Activated CD8-positive, alpha-beta T cell treated with anti-CD3 and anti-CD28 coated beads for 36 hours (primary cell): ENCODE data around the gene MLYCD. TPM values are rescaled to one million over a fixed set of nuclear protein-coding genes. Genes with fewer than 3 reads are reported as not detected.
A peak's percentile ranks its signal among the peaks of the same experiment; 100 is the strongest.

Source experiments
- ATAC-seq: fragments of 200-7000 bp; cut with Tn5 transposase; one replicate; pipeline ENCODE4 v1.10.0; 2021; ENCODE audit warnings: mild to moderate bottlenecking, moderate library complexity
- CTCF ChIA-PET: fragments of 350-600 bp; sonication (Branson Sonifier 250); formaldehyde crosslinking; loops from one replicate; lab custom pipeline; 2021; ENCODE audit warnings: antibody characterized with exemption; lab: Charles Lee
- POLR2A ChIA-PET: fragments of 350-600 bp; sonication (Branson Sonifier 250); formaldehyde crosslinking; loops from one replicate; lab custom pipeline; 2021; ENCODE audit warnings: antibody characterized with exemption; lab: Charles Lee
- DNase-seq: peaks from one replicate; pipeline ENCODE4 v3.0.0-alpha.2; 2020
- H3K27ac Mint-ChIP-seq: one replicate; pipeline ENCODE4 v1.8.0; 2021; ENCODE audit warnings: mild to moderate bottlenecking, mixed read lengths
- H3K27me3 Mint-ChIP-seq: one replicate; pipeline ENCODE4 v1.8.0; 2021; ENCODE audit warnings: mixed read lengths
- H3K36me3 Mint-ChIP-seq: one replicate; pipeline ENCODE4 v1.8.0; 2021; ENCODE audit warnings: low read depth, mixed read lengths
- H3K4me1 Mint-ChIP-seq: one replicate; pipeline ENCODE4 v1.8.0; 2021; ENCODE audit warnings: low read depth, mixed read lengths
- H3K4me3 Mint-ChIP-seq: one replicate; pipeline ENCODE4 v1.8.0; 2021; ENCODE audit warnings: mild to moderate bottlenecking, moderate library complexity, mixed read lengths
- H3K9me3 Mint-ChIP-seq: one replicate; pipeline ENCODE4 v1.8.0; 2021; ENCODE audit warnings: mixed read lengths
- intact Hi-C: fragments of 100-400 bp; cut with micrococcal nuclease; formaldehyde crosslinking; loops from one replicate; pipeline ENCODE4 v1.10.0; 2022
- total RNA-seq, 2 experiments: library from RNA; stranded (reverse); gene quantifications; one replicate each; pipeline ENCODE4 v1.2.3, GENCODE V29; 2021
- TF ChIP-seq, protein P1 (sequence below): fragments of 200-600 bp; IDR thresholded peaks from one replicate; pipeline ENCODE4 v1.8.0; 2022; ENCODE audit warnings: antibody characterized with exemption, mild to moderate bottlenecking

Gene MLYCD
- total RNA-seq, 2 experiments from 2014 or later = 3.5 to 3.7 TPM

DNA sequence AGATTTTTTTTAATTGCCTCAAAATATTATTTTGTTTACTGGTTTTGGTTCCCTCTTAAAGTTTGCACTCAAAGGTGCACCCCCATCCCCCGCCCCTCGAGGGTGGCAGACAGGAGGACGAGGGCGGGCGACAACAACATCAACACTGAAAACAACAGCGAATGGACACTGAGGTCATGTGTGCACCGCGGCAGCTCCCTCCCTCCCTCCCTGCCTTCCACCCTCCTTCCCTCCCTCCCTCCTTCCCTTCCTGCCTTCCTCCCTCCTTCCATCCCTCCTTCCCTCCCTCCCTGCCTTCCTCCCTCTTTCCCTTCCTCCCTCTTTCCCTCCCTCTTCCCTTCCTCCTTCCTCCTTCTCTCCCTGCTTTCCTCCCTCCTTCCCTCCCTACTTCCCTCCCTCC lies 52.6 kb downstream of the MLYCD start:
- H3K4me1 Mint-ChIP-seq = peaks cover 8% of the 10 kb centered on the region
- no peaks in the 10 kb centered on the region for H3K9me3 Mint-ChIP-seq
- POLR2A ChIA-PET = no interaction called here
- DNase-seq (peak; percentile 14), ATAC-seq (no peak)
- TF ChIP-seq, protein P1, sequence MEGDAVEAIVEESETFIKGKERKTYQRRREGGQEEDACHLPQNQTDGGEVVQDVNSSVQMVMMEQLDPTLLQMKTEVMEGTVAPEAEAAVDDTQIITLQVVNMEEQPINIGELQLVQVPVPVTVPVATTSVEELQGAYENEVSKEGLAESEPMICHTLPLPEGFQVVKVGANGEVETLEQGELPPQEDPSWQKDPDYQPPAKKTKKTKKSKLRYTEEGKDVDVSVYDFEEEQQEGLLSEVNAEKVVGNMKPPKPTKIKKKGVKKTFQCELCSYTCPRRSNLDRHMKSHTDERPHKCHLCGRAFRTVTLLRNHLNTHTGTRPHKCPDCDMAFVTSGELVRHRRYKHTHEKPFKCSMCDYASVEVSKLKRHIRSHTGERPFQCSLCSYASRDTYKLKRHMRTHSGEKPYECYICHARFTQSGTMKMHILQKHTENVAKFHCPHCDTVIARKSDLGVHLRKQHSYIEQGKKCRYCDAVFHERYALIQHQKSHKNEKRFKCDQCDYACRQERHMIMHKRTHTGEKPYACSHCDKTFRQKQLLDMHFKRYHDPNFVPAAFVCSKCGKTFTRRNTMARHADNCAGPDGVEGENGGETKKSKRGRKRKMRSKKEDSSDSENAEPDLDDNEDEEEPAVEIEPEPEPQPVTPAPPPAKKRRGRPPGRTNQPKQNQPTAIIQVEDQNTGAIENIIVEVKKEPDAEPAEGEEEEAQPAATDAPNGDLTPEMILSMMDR = no peak
- intact Hi-C loops = loop anchor here (10.0 kb wide), 1 partner anchor 223 kb away; no protein-coding TSS in a partner anchor
- CTCF ChIA-PET = no interaction called here
- H3K27me3 Mint-ChIP-seq = peaks cover 17% of the 10 kb centered on the region
- H3K36me3 Mint-ChIP-seq = no peaks in the 10 kb centered on the region
- no peak overlapping the region for H3K4me3 Mint-ChIP-seq
- H3K27ac Mint-ChIP-seq = no peak overlapping the region

DNA sequence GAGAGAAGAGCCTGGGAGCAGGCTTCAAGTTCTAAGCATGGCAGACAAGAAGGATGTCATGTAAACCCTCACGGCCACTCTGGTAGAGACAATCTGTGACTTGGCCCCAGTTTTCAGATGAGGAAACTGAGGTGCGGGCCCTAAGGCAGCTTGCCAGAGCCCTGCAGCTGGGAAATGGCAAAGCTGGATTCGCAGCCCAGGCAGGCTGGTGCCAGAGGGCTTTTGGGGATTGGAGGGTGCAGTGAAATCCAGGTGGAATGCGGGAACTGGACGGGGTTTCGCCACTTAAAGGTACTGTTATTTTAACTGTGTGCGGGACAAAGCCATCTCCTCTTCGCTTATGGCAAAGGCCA lies 53.6 kb downstream of the MLYCD start:
- Mint-ChIP-seq H3K4me1 (peaks cover 8% of the 10 kb centered on the region), H3K9me3 (no peaks in the 10 kb centered on the region), H3K4me3 (no peak overlapping the region), H3K36me3 (no peaks in the 10 kb centered on the region), H3K27me3 (peaks cover 17% of the 10 kb centered on the region), H3K27ac (peak overlapping the region; percentile 11)
- intact Hi-C loops = loop anchor here (10.0 kb wide), 1 partner anchor 222 kb away; no protein-coding TSS in a partner anchor
- ATAC-seq (no peak), DNase-seq (no peak)
- TF ChIP-seq, protein P1 = no peak
- CTCF ChIA-PET = interaction anchor here (2.9 kb wide), 1 partner anchor 112 kb away, joined by 25 read pairs; no protein-coding TSS in a partner anchor
- POLR2A ChIA-PET = no interaction called here

DNA sequence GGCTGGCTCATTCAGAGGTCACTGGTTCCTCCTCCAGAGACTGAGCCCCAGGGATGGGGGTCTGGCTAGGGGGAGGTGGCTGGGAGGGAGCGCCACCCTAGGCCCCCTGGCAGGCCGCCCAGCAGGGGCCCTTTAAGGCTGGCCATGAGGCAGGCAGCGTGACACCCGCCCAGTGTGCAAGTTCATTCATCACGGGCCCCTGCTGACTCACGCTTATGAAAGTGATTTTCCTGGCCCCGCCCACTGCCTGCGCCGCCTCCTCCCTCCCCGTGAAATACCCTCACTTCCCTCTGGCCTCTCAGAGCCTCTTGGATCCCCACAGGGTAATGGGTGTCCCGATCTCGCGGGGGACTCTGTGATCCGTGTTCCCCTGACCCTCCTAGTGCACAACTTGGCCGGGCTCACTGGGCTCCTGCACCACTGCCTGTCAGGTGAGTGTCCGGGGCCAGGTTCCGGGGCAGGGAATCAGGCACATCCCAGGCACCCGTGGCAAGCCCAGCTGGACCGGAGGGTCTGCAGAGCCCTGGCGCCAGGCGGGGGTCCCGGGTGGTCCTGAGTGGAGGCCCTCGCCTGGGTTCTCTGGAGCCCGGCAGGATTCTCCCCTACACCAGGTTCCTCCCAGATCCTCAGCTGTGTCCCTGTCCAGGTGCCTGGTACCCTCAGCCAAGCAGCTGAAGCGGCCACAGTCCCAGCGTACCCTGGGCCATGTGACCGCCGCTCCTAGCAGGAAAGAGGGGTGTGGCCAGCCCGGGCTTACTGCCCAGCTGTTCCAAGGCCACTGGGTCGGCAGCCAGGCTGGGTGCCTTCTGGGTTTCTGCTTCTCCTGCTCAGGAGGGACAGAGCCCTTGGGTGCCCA lies 54.3 kb downstream of the MLYCD start, which contains the start of gene OSGIN1:
TSS of gene OSGIN1 (plus strand) at position 301 of the 856 bp plus-strand sequence. CDS start 4,432 bp downstream, outside the sequence.
- intact Hi-C loops = loop anchor here (10.0 kb wide), 1 partner anchor 222 kb away; no protein-coding TSS in a partner anchor
- peak; percentile 94 for ATAC-seq
- Mint-ChIP-seq H3K27me3 (peaks cover 17% of the 10 kb centered on the region), H3K4me3 (no peak within 1 kb of the TSS), H3K36me3 (no peaks in the 10 kb centered on the region), H3K4me1 (peaks cover 8% of the 10 kb centered on the region), H3K9me3 (no peaks in the 10 kb centered on the region), H3K27ac (peak within 1 kb of the TSS; percentile 11)
- POLR2A ChIA-PET = interaction anchor here (0.5 to 1.3 kb wide), 3 partner anchors 113 to 235 kb away, joined by 3 to 4 read pairs (median 3); partner anchors contain the start of gene MBTPS1
- CTCF ChIA-PET = interaction anchor here (0.9 to 2.9 kb wide), 14 partner anchors 11 to 553 kb away, joined by 3 to 25 read pairs (median 4); partner anchors contain the start of gene TAF1C
- peak; percentile 94 for DNase-seq
- TF ChIP-seq, protein P1 = no peak

DNA sequence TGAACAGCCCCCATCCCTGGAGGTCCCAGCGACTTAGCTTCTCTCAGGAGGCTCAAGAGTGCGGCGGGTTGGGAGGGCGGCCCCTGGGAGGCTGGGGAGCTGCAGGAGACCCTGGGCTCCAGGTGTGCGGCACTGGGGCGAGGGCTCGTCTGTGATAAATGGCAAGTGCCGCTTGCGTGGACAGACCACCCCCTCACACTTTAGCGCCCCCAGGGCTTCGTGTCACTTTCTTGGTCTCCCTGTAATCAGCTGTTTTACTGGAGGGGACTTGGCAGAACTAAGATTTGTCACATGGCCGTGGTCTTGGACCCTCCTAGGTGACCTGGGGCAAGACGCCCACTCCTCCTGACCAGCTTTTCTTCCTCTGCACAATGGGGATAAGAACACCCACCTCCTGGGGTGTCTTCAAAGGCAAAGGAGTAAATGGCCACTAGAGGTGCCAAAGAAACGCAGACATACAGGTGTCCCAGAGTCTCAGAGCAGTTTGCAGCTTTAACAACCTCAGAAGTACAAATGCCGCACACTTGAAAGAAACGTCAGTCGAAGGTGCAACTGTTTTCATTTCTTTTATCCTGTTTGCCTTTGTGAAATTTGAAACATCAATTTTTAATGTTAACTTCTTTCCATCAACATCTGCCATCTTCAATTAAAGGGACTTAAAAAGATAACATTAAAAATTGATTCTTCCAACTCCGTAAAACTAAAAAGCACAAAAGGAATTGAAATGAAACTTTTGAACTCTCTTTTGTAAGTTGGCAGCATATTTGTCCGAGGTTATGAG lies 55.1 kb downstream of the MLYCD start:
- Mint-ChIP-seq H3K36me3 (no peaks in the 10 kb centered on the region), H3K4me3 (no peak overlapping the region), H3K27ac (no peak overlapping the region), H3K9me3 (no peaks in the 10 kb centered on the region), H3K4me1 (peaks cover 8% of the 10 kb centered on the region), H3K27me3 (peaks cover 17% of the 10 kb centered on the region)
- DNase-seq (peak; percentile 35), ATAC-seq (peak; percentile 41)
- CTCF ChIA-PET = interaction anchor here (0.8 to 2.9 kb wide), 15 partner anchors 10 to 552 kb away, joined by 3 to 25 read pairs (median 4); partner anchors contain the start of gene TAF1C
- intact Hi-C loops = loop anchor here (10.0 kb wide), 1 partner anchor 221 kb away; no protein-coding TSS in a partner anchor
- TF ChIP-seq, protein P1 = peak; percentile 44
- POLR2A ChIA-PET = interaction anchor here (0.5 to 1.3 kb wide), 3 partner anchors 112 to 234 kb away, joined by 3 to 4 read pairs (median 3); partner anchors contain the start of gene MBTPS1
